Calu3 (cell line): ENCODE results near the gene FZD7. TPM values are rescaled to one million over a fixed set of nuclear protein-coding genes. Genes with fewer than 3 reads are reported as not detected.

Experiments used
- BruUV-seq: library from RNA; stranded (reverse); fragments of 400-500 nt; replicated peaks from 2 replicates; lab custom pipeline; 2021; lab: Mats Ljungman, UMichigan
- CTCF ChIA-PET: fragments of 300-600 bp; sonication (Branson Sonifier 250); formaldehyde crosslinking; loops from one replicate; lab custom pipeline; 2022; ENCODE audit warnings: antibody characterized with exemption; lab: Charles Lee
- DNase-seq: peaks from one replicate; pipeline ENCODE4 v3.0.0; 2022
- H3K27ac Mint-ChIP-seq: one replicate; pipeline ENCODE4 v1.8.0; 2022; ENCODE audit warnings: mixed read lengths; ENCODE audit not compliant: unreplicated experiment
- H3K27me3 Mint-ChIP-seq: one replicate; pipeline ENCODE4 v1.8.0; 2022; ENCODE audit warnings: mixed read lengths; ENCODE audit not compliant: unreplicated experiment
- H3K36me3 Mint-ChIP-seq: one replicate; pipeline ENCODE4 v1.8.0; 2022; ENCODE audit warnings: mild to moderate bottlenecking, moderate library complexity, mixed read lengths; ENCODE audit not compliant: insufficient read depth, unreplicated experiment
- H3K4me1 Mint-ChIP-seq: one replicate; pipeline ENCODE4 v1.8.0; 2022; ENCODE audit warnings: mild to moderate bottlenecking, low read depth, mixed read lengths; ENCODE audit not compliant: unreplicated experiment
- H3K4me3 Mint-ChIP-seq: one replicate; pipeline ENCODE4 v1.8.0; 2022; ENCODE audit warnings: mild to moderate bottlenecking, low read depth, moderate library complexity, mixed read lengths; ENCODE audit not compliant: unreplicated experiment
- H3K9me3 Mint-ChIP-seq: one replicate; pipeline ENCODE4 v1.8.0; 2022; ENCODE audit warnings: low read depth, mixed read lengths; ENCODE audit not compliant: unreplicated experiment
- CTCF ChIP-seq: fragments of 200-600 bp; IDR thresholded peaks from one replicate; pipeline ENCODE4 v1.8.0; 2022; ENCODE audit warnings: antibody characterized with exemption; ENCODE audit not compliant: unreplicated experiment
- intact Hi-C: fragments of 100-400 bp; cut with micrococcal nuclease; formaldehyde crosslinking; loops from one replicate; pipeline ENCODE4 v1.10.0; 2022; ENCODE audit not compliant: unreplicated experiment
- total RNA-seq: library from RNA; stranded (reverse); gene quantifications from 2 replicates; pipeline ENCODE4 v1.2.3, GENCODE V29; 2022

FZD7 gene
- total RNA-seq, 1 experiment from 2014 or later = 17.7 TPM

GRCh38 chr2:202025816-202026215 lies 7.8 kb upstream of the FZD7 start:
- TF ChIP-seq CTCF = no peak
- Mint-ChIP-seq H3K4me1 (no peaks in the 10 kb centered on the region), H3K9me3 (no peaks in the 10 kb centered on the region), H3K27ac (no peak overlapping the region), H3K36me3 (no peaks in the 10 kb centered on the region), H3K27me3 (peaks cover 43% of the 10 kb centered on the region), H3K4me3 (no peak overlapping the region)
- intact Hi-C loops = no loop called here
- DNase-seq = no peak
- CTCF ChIA-PET = no interaction called here
- BruUV-seq = no TSS peak

- TF ChIP-seq CTCF = no peak
- no peak for DNase-seq
- CTCF ChIA-PET = interaction anchor here (0.6 kb wide), 1 partner anchor 136 kb away, joined by 5 read pairs; no protein-coding TSS in a partner anchor
- intact Hi-C loops = no loop called here
- peaks cover 43% of the 10 kb centered on the region for H3K27me3 Mint-ChIP-seq
- H3K27ac Mint-ChIP-seq = no peak overlapping the region
- BruUV-seq = no TSS peak
- H3K36me3 Mint-ChIP-seq = no peaks in the 10 kb centered on the region
- no peaks in the 10 kb centered on the region for H3K4me1 Mint-ChIP-seq
- H3K4me3 Mint-ChIP-seq = no peak overlapping the region
- H3K9me3 Mint-ChIP-seq = no peaks in the 10 kb centered on the region
Observed at GRCh38 chr2:202026507-202026906, 7.1 kb upstream of the FZD7 start.

- Mint-ChIP-seq H3K4me3 (no peak overlapping the region), H3K4me1 (no peaks in the 10 kb centered on the region), H3K36me3 (peaks cover 23% of the 10 kb centered on the region), H3K9me3 (no peaks in the 10 kb centered on the region), H3K27ac (no peak overlapping the region), H3K27me3 (peaks cover 17% of the 10 kb centered on the region)
- no peak for TF ChIP-seq CTCF
- intact Hi-C loops = no loop called here
- BruUV-seq = no TSS peak
- CTCF ChIA-PET = no interaction called here
- no peak for DNase-seq
Observed at GRCh38 chr2:202030691-202031090, 3.0 kb upstream of the FZD7 start.

- CTCF ChIA-PET = no interaction called here
- Mint-ChIP-seq H3K4me3 (no peak overlapping the region), H3K4me1 (no peaks in the 10 kb centered on the region), H3K27me3 (peaks cover 10% of the 10 kb centered on the region), H3K27ac (no peak overlapping the region), H3K9me3 (no peaks in the 10 kb centered on the region), H3K36me3 (peaks cover 23% of the 10 kb centered on the region)
- no TSS peak for BruUV-seq
- DNase-seq = no peak
- intact Hi-C loops = no loop called here
- TF ChIP-seq CTCF = no peak
Observed at GRCh38 chr2:202031246-202031951, 2.3 kb upstream of the FZD7 start.
